GM18520 (cell line): ENCODE results near the gene FAM83C.

ENCODE experiments used
- ATAC-seq: cut with Tn5 transposase; IDR thresholded peaks from one replicate; pipeline ENCODE4 v1.9.1; 2021; ENCODE audit not compliant: unreplicated experiment

FAM83C gene

DNA sequence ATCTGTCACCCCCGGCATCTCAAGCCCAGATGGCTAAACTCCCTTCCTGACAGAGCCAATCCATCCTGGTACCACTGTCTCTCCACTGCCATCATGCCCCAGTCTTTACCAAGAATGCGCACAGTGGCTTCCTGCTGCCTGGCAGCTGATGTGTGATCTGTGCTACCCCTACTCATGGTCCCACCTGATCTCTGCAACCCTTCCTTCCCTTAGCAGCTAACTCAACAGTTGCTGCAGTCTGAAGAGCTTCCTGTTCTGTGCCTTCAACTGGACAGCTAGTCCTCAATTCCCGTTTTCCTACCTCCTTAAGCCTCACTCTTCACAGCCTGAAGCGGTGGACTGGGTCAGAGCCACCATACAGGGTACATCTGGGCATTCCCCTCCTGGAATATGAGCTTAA, 7.6 kb upstream of the FAM83C start:
- no peak for ATAC-seq

DNA sequence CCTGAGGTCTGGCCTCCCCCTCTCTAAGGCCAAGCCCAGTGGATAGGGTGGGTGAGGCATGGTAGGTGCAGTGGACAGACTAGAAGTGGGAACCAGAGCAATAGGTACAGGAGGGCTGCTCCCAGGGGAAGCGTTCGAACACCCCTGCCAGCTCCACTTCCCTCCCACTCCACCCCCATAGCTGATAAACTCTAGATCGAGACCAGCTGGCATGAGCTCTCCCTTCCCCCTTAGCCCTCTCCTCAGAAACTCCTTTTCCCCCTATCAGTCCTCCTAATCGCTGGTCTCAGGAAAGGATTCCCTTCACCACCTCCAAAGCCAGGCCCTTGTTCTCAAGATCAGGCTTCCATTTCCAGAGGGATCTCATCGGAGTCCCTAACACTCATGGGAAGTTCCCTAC, 6.0 kb upstream of the FAM83C start:
- ATAC-seq, result no peak

DNA sequence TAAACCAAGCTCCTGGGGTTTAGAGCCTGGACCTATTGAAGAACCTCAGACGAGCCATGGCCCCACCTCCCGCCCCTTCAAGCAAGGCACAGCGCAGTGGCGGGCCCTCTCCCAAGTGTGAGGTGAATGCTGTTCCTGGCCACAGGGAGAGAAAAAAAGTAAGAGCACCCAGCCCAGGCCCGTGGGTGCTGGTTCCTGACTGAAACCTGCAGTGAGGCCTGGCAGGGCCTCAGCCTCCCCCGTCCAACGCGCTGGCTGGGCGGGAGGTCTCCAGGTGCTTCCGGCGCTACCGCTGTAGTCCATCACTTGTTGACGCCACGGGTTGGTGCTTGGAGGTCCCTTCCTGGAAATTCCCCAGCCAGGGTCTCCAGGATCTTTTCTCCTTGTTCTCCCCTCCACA, 5.5 kb upstream of the FAM83C start:
- no peak for ATAC-seq

DNA sequence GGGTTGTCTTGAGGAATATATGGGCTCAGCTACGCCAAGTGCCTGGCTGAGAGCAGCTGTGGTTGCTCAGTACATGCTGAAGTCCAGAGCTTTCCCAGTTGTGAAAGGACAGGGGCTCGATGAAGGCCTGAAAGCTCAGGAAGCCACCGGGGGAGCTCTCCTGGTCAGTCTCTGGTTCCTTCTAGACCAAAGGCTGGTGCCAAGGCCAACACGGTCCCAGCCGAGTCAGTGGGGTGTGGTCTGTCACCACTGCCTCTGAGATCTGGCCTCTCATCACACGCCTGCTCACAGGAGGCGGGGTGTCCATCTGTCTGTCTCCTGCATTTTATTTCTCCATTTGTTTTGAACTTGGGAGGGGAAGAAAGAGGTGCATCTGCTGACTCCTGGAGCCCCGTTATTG, 4.9 kb upstream of the FAM83C start:
- no peak for ATAC-seq

DNA sequence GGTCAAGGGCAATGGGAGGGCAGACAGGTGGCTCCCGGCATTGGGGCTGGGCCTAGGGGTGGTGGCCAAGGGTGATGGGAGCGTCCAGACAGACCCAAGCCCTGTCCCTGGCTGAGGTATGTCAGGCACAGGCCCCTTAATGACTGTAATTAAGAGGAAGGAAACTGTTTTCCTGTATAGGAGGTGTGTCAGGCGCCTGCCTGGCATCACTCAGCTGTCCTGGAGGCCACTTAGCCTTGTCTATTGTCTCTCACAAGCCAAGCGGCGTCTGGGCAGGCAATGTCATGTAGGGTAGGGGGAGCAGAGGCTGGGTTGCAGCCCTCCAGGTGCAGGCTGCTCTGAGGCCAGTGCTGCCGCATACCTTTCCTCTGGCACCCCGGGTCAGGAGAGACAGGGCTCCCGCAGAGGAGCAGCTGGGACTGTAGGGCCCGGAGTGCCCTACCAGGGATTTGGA, 3.9 kb upstream of the FAM83C start:
- no peak for ATAC-seq

DNA sequence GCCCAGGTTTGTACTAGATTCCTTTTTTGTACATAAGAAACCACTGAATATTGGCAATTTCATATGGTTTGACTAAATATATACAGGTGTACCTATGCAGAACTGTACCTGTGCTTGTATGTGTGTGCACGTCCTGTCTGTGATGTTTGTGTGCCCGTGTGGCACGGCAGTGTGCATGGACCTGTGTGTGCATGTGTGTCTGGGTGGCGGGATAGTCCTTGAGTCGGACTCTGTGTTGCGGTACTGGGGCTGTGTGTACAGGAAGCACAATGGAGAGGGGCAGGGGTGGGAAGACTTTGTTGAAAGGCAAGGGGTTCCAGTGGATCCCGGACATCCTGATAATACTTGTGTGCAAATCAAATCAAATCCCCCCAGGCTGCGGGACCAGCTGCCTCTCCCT, 3.4 kb upstream of the FAM83C start:
- no peak for ATAC-seq

DNA sequence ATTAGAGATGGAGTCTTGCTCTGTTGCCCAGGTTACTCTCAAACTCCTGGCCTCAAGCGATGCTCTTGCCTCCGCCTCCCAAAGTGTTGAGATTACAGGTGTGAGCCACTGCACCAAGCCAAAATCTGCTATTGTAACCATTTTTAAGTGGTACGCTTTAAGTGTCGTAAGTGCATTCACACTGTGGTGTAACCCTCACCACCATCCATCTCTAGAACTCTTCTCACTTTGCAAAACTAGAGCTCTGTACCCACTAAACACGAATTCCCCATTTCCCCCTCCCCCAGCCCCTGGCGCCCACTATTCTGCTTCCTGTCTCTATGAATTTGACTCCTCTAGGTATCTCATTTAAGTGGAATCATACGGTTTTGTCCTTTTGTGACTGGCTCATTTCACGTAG, 2.8 kb upstream of the FAM83C start:
- ATAC-seq, result no peak

DNA sequence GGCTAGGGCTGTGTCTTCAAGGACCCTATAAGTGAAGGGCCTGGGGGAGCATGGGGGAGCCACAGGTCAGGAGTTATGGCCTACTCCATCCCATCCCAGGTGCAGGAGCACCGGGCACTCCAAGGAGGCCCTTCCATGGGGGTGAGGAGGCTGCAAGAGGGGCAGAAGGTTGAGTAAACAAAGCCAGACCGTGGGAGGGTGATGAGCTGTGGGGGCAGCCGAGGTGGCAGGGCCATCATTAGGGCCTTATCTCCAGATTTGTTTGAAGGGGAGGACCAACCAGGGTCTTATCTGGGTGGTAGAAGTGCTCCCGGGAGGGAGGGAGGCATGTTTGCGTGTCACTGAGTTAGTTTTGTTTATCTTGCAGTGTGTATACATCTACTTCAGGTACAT, 2.1 kb upstream of the FAM83C start:
- ATAC-seq, result no peak

DNA sequence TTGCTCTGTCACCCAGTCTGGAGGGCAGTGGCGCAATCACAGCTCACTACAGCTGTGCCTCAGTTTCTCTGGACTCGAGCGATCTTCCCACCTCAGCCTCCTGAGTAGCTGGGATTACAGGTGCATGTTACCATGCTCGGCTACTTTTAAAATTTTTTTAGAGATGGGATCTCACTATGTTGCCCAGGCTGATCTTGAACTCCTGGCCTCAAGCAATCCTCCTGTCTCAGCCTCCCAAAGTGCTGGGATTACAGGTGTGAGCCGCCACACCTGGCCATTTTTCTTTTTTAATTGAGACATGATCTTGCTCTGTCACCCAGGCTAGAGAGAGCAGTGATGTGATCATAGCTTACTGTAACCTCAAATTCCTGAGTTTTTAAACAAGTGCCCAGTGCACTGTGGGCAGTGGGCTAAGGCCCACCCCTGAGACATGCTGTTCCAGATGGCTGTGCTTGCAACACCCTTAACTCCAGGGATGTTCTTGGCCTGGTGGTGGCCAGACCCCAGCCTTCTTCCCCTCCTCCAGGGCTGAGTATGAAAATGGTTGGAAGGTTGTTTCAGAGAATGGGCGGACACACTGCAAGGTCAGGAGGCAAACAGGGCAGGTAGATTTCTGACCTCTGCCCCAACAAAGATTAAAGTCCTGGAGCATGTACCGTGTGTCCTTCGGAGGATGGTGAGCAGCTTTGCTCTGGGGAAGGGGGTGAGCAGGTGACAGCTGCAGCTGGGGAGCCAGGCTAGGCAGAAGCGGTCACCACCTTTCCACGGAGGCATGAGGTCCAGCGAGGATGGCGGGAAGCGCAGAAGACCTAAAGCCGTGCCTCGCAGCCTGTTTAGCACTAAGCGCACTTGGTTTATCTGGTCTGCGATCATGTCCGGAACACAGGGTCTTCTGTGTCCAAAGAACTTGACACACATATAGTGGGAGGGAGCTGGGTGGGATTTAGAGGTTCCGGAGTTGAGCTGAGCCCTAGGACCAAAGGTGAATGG, 1.4 kb upstream of the FAM83C start:
- ATAC-seq, result no peak

DNA sequence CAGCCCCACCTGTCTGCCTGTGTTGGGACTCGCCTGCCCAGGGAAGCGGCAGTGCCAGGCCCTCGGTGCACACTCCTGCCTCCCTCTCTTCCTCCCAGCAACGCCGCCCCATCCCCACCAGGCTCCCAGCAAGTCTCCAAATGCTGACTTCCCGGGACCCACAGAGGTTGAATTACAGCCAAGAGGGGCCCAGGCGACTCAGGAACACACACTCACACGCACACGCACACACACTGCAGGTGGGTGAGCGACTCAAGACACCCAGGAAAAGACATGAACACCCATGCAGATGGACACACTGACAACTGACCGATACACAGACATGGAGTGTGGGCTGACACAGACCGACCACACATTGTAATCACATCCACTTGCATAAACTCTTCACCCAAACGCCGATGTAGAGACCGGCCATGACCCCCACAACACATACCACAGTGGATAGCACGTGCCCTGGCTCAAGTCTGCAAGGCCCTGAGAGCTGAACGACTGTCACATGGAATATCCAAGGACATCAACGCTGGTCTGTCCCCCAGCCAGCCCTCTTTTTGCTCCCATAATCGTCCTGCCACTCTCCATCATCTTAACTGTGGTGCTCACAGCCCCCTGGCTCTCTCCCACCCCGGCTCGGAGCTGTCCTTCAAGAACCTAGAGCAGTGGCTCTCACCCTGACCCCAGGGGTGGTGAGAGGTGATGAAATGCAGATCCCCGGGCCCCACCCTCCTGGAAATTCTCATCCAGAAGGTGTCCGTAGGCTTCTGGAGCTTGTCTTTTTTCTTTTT, 470 bp upstream of the FAM83C start:
- ATAC-seq, result no peak

DNA sequence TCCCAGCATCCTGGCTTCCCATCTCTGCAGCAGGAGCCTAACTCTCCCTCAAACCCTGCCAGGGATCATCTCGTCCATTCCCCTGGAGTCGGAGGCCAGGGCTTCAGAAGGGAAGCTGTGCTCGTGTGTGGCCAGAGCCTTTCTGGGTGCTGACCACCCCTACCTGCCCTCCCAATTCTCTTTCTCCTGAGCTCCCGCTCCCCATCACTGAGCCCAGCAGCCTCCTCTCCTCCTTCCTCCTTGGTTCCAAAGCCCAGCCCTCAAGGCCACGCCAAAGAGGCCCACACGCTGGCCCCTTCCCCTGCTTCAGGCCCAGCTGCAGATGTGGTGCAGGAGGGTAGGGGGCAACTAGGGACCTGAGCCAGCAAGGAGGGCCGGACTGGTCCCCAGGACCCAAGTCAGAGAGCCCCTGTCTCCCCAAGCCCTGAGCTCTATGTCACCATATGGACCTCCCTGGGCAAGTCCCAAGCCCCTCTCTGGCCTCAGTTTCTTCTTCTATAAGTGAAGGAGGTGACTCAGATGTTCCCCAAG, 1.3 kb downstream of the FAM83C start:
- ATAC-seq, result no peak

DNA sequence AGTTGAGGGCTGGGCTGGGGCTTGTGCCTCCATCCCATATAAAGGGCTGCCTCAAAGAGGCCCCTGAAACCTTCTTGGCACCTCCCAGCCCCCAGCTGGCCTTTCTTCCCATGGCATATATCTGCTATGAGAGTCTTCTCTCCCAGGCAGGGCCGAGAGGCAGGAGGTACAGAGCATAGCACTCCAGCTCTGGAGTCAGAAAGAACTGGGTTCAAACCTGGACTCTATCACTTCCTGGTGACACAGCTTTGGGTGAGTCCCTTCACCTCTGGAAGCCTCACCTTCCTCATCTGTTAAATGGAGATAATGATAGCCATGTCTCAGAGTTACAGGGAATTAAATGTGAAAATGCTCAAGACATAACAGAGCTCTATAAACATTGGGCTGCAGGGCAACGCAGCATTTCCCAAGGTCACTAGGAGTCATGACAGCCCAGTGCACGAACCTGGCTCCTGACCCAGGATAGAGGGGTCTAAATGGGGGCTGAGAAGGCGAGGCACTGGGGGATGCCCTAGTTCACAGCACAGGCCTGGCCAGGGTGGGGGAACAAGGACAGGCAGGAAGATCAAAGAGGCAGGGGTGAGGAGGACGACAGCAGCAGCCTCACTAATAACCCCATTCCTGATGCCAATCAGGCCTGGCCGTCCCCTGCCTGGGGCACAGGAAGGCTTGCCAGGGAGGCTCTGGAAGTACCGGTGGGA, 1.9 kb downstream of the FAM83C start:
- no peak for ATAC-seq

DNA sequence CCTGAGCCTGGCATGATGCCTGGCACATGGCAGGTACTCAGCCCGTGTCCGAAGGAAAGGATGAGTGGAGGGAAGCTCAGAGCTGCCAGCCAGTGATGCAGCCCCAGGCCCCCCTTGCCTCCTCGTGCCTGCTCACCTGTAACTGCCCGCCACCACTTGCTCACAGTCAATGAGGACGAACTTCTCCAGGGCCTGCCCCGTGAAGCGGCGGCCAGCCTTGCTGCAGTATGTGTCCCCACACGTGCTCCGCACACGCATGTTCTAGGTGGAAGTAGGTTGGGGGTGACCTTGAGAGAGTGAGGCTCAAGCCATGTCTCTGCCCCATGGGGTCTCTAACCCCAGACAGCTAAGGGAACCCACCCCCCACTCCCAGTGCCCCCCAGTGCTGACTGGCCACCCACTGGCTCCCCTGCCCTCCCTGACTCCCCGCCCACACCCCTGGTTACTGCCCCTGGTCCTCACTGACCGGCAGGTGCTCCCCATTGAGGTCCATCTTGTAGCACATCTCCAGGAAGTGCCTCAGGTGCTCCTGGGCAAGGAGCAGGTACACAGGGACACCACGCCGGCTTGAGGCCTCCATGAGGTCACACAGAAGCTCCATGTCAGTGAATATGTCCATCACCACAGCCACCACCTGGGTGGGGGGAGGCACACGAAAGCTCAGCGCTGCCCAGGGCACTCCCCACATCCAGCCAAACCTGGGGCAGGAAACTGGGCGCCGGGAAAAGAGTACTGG, 3.7 kb downstream of the FAM83C start:
- ATAC-seq, result no peak

DNA sequence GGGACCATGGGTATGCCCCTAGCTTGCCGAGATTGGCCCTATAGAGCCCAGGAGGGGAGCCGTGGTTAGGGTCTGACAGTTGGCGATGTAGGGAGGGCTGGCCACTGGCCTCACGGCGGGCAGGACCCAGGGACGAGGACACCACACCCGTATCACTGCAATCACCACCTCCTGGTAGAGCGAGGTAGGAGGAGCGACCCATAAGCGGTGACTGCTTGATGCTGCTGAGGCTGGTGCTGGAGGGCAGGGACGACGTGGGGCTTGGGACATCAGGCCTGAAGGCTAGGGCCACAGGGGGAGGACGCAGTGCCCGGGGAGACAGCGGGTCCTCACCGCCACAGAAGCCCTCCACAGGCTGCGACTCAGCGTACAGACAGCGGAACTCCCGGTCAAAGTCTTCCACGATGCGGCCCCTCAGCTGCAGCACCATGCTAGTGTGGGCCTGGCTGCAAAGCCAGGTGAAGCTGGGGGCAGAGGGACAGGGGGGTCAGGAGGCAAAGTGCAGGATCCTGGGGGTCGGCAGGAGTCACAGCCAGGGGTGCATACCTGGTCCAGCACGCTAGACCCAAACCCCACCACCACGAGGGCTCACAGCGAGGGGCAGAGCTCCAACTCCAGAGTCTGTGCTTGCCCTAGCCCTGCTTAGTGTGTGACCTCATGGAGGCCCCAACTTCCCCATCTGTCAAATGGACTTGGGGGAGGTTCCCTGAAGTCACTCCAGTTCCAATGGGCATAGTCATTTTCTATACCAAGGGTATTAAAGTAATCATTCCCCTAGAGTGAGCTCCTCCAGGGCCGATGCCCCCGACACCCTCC, 4.5 kb downstream of the FAM83C start:
- ATAC-seq, result no peak

DNA sequence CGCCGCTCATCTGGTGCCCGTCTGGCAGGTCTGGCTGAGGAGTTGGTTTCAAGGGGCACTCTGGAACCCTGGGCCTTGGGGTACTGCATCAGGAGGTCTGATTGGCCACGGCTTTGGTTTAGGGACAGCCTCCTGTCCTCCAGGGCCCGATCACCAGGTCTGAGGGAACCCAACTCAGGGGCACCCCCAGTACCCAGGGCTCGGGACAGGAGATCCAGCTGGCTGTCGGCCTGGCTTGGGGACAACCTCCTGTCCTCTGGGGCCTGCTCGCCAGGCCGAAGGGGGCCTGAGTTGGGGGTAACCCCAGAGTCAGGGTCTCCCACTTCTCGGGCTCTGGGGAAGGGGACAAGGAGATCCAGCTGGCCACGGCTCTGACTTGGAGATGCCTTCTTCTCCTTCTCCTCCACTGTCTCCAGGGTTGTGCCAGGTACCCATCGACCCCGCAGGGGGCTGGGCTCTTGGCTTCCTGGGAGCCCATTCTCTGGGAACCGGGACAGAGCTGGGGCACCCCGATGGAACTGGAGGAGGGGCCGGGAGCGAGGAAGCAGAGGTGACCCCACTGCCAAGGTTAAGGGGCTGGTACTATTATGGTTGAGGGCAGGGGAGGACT, 5.2 kb downstream of the FAM83C start:
- no peak for ATAC-seq

DNA sequence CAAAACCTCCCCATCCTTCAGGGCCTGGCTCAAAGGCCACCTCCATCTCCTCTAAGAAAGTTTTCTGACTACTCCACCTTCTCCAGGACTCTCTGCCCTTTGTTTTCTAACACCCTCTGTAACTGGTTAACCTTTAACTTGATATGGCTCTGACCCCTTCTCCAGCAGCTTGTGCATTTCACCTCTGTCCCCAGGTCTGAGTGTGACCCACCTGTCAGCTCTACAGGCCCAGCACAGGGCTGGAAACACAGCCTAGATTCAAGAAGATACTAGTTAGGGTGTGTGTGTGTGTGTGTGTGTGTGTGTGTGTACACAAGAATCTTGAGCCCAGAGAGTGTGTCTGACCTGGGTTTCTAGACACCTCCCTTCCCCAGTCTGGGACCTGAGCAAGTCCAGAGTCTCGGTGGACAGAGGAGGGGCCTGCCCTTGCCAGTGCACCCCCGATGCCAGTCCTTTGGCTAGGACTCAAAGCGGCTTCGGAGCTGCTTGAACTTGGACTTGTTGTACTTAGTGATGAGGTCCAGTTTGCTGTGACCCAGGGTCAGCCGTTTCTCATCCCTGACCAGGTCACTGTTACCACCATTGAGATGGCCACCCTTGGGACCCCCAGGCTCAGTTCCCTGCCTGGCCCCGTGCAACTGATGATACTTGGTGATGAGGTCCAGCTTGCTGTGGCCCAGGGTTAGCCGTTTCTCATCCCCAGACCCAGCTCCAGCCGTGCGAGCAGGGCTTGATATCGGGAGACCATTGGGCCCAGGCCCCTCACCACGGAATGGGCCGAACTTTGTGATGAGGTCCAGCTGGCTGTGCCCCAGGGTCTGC, 5.9 kb downstream of the FAM83C start:
- no peak for ATAC-seq

DNA sequence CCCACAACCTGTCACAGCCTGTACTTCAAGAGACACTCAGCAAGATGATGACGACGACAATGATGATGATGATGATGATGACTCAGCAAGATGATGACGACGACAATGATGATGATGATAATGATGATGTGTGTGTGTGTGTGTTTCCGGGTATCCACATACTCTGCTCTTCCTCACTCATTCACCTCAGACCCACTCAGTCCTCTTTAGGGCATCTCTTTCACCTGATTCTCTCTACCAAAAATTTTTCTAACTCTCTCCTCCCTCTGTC, 6.5 kb downstream of the FAM83C start:
- no peak for ATAC-seq

DNA sequence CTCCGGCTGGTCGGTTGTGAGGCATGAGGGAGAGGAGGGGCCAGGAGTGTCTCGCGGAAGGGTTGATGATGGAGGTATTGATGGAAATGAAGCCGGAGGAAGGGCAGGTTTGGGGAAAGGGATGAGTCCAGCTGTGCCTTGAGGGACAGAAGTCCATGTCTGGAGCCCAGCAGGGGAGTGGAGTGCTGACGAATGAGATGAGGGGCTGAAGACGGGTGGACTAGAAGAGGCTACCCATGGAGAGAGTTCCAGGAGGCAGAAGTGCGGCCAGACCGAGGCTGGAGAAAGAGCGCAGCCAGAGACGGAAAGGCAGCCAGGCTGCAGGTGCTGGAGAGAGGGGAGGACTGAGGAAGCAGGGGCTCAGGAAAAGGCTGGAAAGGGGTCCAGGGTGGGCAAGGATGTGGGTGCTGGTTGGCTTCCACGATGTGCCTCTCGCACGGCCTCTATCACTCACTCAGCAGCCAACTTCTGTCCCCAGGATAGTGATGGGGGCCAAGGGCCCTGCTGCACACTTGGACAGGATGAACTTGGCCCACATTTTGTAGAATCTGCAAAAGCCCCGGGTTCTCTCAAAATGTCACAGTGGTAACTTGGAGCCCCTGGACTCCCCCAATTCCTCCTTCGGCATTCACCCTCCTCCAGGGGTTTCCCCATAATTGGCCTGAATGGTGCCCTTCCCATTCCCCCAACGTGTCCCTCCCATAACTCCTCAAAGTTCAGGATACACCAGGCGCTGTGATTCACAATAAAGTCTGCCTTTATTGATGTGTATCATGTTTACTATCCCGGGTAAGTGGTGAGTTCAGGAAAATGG, 7.0 kb downstream of the FAM83C start:
- no peak for ATAC-seq
